Fibroblast of gingiva (primary cell): Measurements from ENCODE around the gene SPEN.
"Not testable (repeated sequence)": the region's sequence is repeated elsewhere in the genome, so short reads cannot be mapped to it uniquely, and the experiment has no call there.

Experiments
- DNase-seq: peaks from one replicate; pipeline ENCODE4 v3.0.0-alpha.2; 2011; ENCODE audit warnings: low read depth

Gene SPEN

DNA sequence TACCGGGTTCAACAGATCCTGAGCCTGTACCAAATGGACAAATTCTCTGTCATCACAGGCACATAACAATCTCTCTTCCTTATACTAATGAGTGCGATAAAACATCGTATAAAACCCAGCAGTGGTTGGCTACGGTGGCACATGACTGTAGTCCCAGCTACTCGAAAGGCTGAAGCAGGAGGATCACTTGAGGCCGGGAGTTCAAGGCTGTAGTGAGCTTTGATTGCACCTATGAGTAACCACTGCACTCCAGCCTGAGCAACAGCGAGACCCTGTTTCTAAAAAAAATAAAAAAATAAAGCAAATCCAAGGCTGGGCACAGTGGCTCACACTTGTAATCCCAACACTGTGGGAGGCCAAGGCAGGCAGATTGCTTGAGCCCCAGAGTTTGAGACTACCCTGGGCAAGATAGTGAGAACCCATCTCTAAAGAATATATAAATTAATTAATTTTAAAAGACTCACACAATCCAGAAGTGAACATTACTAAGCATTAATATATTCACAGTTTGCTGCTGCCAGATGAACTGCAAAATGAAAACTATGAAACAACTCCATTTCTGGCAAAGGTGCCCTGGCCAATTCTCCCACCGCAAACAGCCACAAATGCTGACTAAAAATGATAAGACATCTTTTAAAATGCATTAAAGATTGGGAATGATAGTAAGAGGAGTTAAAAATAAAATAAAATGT is 115.3 kb downstream of the SPEN start:
- no peak for DNase-seq

GRCh38 chr1:15963363-15963967 is 116.0 kb downstream of the SPEN start:
- DNase-seq: no peak

GRCh38 chr1:15963968-15964648 is 116.6 kb downstream of the SPEN start:
- DNase-seq: no peak

- DNase-seq: peak; percentile 96
Observed at GRCh38 chr1:15965228-15965767, 117.8 kb downstream of the SPEN start.

GRCh38 chr1:15966081-15966955 is 118.8 kb downstream of the SPEN start:
- DNase-seq: peak; percentile 70

DNA sequence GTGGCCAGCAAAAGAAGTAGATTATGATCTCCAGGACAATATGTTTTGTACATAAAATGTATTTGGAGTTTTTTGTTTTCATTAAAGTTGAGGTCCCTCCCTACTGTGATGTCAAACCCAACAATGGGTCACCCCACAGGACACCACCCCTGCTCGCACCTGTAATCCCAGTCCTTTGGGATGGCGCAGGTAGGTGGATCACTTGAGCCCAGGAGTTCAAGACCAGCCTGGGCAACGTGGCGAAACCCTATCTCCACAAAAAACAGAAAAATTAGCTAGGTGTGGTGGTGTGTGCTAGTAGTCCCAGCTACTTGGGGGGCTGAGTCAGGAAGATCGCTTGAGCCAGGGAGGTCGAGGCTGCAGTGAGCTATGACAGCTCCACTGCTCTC is 119.4 kb downstream of the SPEN start:
- no peak for DNase-seq

DNA sequence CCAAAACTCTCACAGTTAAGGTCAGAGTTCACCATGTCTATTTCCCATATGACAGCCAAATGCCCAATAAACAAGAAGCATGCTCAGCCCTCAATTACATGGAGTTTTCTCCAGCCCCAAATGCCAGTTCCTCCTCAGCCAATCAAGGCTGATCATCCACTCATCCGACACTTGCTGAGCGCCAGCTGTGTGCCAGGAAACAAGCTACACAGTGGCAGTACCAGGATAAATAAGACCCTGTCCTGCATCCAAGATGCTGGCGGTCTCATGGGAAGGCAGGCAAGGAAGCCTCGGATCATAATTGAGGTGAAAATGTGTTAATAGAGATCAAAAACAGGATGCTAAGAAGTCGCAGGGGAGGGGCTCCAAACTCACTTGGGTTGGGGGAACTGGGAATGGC is 120.7 kb downstream of the SPEN start:
- DNase-seq: no peak

DNA sequence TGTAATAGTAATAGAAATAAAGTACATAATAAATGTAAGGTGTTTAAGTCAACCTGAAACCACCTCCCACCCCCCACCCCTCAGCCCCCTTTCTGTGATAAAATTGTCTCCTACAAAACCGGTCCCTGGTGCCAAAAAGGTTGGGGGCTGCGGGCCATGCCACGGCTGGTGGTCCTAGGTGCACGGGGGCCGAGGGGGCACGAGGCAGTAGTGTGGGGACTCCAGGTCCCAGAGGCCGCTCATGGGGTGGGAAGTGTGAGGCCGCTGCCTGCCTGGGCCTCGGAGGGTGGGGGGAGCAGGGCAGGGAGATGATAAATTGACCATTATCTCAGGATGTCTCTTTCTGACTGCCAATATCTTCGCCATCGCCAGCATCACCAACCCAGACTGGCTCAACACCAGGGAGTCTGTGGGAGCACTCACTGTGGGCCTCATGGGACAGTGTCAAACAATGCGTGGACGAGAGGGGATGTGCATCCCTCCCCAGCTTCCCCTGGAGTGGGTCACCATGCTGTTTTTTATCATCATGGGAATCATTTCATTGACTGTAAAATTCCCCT is 121.9 kb downstream of the SPEN start:
- DNase-seq: no peak

DNA sequence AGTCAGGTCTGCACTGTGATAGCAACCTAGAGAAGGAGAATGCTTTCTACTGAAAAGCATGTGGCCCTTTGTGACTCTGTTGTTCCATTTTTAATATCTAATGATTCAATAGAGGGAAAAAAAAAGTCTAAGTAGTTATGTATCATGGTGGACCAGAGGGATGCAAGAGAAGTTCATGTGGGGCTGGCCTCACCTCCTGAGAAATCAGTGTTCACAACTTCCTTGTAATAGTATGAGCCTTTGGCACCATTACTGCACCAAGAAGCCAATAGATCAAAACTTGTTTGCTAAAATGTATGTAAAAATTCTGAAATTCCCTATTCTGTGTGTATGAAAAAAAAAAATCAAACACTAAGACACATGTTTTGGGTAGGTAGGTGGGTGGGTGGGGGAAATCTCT is 123.4 kb downstream of the SPEN start:
- no peak for DNase-seq

DNA sequence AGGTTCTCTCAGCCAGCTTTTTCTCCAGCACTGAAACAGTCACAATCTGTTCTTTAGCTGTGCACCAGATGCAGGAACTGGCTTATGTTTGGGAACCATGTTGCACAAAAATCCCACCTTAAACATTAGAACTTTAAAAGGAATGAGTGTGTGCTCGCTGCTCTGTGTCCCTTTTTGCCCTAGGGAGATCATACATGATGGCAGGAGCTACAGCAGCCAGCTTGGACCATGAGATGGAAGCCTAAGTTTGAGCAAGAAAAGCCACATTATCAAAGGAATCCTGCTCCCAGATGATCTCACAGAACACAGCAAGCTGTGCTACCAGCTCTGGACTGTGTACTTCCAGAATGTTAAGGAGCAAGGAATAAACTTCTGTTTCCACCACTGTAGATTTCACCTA is 124.9 kb downstream of the SPEN start:
- DNase-seq: no peak

DNA sequence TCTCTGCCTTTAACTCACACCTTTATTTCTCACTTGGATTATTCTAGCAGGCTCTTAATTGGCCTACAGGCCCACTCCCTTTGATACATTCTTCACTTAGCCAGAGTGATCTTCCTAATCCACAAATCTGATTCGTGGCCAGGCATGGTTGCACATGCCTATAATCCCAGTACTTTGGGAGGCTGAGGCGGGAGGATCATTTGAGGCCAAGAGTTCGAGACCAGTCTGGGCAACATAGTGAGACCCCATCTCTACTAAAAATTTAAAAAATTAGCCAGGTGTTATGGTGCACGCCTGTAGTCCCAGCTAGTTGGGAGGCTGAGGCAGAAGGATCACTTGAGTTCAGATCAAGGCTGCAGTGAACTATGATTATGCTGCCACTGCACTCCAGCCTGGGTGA is 126.3 kb downstream of the SPEN start:
- no peak for DNase-seq

DNA sequence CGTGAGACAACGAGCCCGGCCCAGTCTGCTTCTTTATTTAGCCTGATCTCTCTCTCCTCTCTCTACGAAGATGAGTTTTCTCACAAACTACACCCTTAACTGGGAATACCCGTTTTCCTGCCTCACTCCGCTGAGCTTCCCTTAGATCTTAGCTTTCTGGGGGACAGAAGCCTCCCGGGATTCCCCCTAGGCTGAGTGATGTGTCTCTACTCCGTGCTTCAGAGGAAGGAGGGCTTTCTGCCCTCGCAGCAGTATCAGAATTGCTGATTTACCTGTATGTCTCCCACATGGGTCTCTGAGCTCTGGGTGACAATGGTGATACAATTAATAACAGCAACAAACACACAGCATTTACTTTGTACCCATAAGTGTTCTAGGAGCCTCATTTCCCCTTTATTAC is 127.3 kb downstream of the SPEN start:
- no peak for DNase-seq

GRCh38 chr1:15975358-15975804 is 127.9 kb downstream of the SPEN start:
- peak; percentile 42 for DNase-seq

DNA sequence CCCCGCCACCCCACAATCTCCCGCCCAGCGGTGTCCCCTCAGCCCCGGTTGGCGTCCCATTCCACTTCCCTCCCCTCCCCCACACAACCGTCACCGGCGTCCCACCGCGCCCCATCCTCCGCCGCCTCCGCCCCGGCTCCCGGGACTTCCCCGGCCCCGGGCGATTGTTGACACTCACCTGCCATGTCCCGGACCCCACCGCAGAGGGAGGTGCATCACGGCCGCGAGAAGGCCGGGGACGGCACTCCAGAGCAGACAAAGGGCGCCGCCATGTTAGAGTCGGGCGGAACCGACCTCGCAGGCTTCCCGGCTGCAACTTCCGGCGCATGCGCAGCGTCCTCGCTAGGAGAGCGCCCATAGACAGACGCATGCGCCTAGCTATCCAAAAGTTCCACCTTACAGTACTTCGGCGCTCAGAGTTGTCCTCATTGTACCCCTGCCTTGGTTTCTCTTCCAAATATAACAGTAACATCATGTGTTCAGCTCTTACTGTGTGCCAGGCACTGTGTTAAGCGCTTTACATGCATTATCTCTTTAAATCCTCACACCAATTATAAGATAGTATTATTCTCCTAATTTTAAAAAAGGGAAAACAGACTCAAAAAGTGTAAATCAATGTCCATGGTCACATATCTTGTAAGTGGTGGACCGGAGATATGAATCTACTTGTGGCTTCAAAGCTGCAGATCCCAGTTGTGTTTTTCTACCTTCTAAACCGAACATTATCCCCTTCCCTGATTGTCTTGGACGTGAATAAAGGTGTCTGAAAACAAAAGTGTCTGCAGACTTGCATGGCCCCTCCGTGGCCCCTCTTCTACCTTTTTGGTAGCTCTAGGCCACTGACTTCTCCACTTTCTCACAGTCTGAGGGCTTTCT is 128.5 kb downstream of the SPEN start, which contains the start of gene ZBTB17:
ZBTB17 (minus strand) TSS at position 297 of the 876 bp plus-strand sequence. CDS start 27,606 bp downstream, outside the sequence.
- peak; percentile 86 for DNase-seq

- not testable (repeated sequence) for DNase-seq
Observed at GRCh38 chr1:15977947-15978346, 130.4 kb downstream of the SPEN start.

DNA sequence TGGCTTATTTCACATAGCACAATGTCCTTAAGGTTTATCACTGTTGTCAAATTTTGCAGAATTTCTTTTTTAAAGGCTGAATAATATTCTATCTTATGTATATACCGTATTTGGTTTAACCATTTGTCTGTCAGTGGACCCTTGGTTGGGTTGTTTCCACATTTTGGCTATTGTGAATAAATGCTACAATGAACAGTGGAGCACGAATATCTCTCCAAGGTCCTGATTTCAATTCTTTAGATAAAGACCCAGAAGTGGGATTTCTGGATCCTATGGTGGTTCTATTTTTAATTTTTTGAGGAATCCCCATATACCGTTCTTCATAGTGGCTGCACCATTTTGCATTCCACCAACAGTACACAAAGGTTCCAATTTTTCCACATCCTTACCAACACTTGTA is 134.2 kb downstream of the SPEN start:
- no peak for DNase-seq

DNA sequence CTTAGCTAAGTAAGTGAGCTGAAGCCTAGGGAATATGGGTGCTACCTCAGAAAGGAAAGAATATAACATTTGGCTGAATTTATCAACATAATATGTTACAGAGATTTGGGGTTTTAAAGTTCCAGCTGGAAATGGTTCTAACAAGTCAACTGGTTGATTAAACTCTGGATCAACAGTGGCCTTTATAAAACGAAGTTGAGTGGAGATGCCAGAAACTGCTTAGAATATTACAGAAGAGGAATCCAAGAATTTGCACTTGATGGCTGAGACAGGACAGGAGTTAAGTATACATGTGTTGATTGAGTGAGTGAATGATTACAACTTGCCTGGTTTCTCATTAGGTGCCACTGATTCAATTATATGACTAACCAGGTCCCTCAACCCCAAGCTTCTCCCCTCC is 135.8 kb downstream of the SPEN start:
- DNase-seq: no peak

- DNase-seq: no peak
Observed at GRCh38 chr1:15985611-15986297, 138.2 kb downstream of the SPEN start.

DNA sequence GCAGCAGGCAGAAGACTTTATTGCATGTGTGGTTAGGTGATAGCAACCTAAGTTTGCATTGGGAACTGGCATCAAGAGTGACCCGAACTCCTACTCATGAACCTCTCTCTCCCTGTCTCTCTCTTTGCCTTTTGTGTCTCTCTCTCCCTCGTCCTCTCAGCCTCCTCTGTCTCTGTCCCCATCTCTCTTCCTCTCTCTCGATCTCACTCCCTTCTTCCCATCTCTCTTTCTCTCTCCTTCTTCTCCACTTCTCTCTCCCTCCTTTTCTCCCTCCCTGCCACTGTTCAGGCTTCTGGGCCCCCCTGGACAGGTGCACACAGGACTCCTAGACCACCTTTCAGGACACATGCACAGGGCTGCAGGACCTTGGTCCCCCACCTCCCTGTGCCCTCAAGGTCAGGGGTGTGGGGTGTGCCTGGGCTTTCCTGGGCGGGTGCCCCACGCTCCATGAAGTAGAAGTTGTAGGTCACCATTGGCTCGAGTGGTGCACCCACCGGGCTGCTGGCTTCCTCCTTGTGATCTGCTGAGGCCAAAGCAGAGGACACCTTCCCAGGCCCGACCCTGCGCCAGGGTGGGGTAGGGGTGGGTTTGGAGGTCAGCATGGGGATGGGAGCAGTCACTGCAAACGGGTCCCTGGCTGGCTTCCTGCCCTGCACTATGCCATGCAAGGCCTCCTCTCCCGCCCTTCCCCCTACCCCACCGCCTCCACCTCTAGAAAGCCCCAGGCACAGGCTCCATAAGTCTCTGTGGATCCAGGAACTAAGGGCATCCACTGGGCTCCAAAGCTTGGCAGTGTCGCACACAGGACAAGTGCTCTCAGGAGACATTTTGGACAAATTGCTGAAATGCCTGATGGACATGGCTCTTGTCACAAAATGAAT is 141.6 kb downstream of the SPEN start:
- no peak for DNase-seq
